ENCODE measurements around the gene CDK18. TPM values are rescaled to one million over a fixed set of nuclear protein-coding genes. Genes with fewer than 3 reads are reported as not detected.

The CDK18 gene
- polyA plus RNA-seq, 1 donor from 2014 or later: 0.95 TPM

- Mint-ChIP-seq H3K27ac (no peak overlapping the region), H3K4me3 (no peak overlapping the region)
Observed at GRCh38 chr1:205580140-205580922, 75.9 kb downstream of the CDK18 start.

GRCh38 chr1:205580923-205581180 lies 76.4 kb downstream of the CDK18 start:
- no peak overlapping the region for H3K4me3 Mint-ChIP-seq
- no peaks in the 10 kb centered on the region for H3K9me3 Mint-ChIP-seq
- peaks cover 16 to 22% (median 18%) of the 10 kb centered on the region in 3 donors for H3K4me1 Mint-ChIP-seq
- H3K27me3 Mint-ChIP-seq: peaks cover 8% of the 10 kb centered on the region
- H3K36me3 Mint-ChIP-seq: no peaks in the 10 kb centered on the region
- no peak overlapping the region for H3K27ac Mint-ChIP-seq

More at GRCh38 chr1:205580140-205580922, 75.9 kb downstream of the CDK18 start:
- peaks cover 13 to 19% (median 13%) of the 10 kb centered on the region in 3 donors for H3K4me1 Mint-ChIP-seq
- peaks cover 8% of the 10 kb centered on the region for H3K27me3 Mint-ChIP-seq
- H3K9me3 Mint-ChIP-seq: no peaks in the 10 kb centered on the region
- H3K36me3 Mint-ChIP-seq: no peaks in the 10 kb centered on the region

- peak overlapping the region in 2 of 3 donors; percentile 39 to 57 for H3K27ac Mint-ChIP-seq
- no peaks in the 10 kb centered on the region for H3K9me3 Mint-ChIP-seq
- no peak overlapping the region for H3K4me3 Mint-ChIP-seq
- no peaks in the 10 kb centered on the region for H3K36me3 Mint-ChIP-seq
- peaks cover 16 to 25% (median 19%) of the 10 kb centered on the region in 3 donors for H3K4me1 Mint-ChIP-seq
- H3K27me3 Mint-ChIP-seq: peaks cover 8% of the 10 kb centered on the region
Observed at GRCh38 chr1:205581321-205581980, 77.0 kb downstream of the CDK18 start.

- H3K4me1 Mint-ChIP-seq: peaks cover 16 to 25% (median 21%) of the 10 kb centered on the region in 3 donors
- H3K36me3 Mint-ChIP-seq: no peaks in the 10 kb centered on the region
- peak overlapping the region in 2 of 3 donors; percentile 57 to 74 for H3K27ac Mint-ChIP-seq
- no peaks in the 10 kb centered on the region for H3K9me3 Mint-ChIP-seq
- peaks cover 8% of the 10 kb centered on the region for H3K27me3 Mint-ChIP-seq
- H3K4me3 Mint-ChIP-seq: peak overlapping the region in 2 of 4 donors; percentile 81 to 83
Observed at GRCh38 chr1:205582046-205582445, 77.6 kb downstream of the CDK18 start.

Other genes starting within 250 kb of the CDK18 start
- 91.9 TPM for gene NUAK2, start 182.9 kb upstream of the CDK18 start, polyA plus RNA-seq
- gene KLHDC8A, start 147.7 kb upstream of the CDK18 start, polyA plus RNA-seq: 0.20 TPM
- gene LEMD1, start 82.6 kb upstream of the CDK18 start, polyA plus RNA-seq: not detected
- not detected for gene BLACAT1, start 48.6 kb upstream of the CDK18 start, polyA plus RNA-seq
- gene ELK4, start 127.3 kb downstream of the CDK18 start, polyA plus RNA-seq: 4.7 TPM
- 1.9 TPM for gene SLC45A3, start 175.8 kb downstream of the CDK18 start, polyA plus RNA-seq
- 14.6 TPM for gene NUCKS1, start 245.5 kb downstream of the CDK18 start, polyA plus RNA-seq